Upper lobe of right lung (tissue), 1 donor: Measurements from ENCODE around the gene SHISA6. TPM values are rescaled to one million over a fixed set of nuclear protein-coding genes. Genes with fewer than 3 reads are reported as not detected.

Experiments used
- ATAC-seq: fragments of 200-7000 bp; cut with Tn5 transposase; one replicate; pipeline ENCODE4 v1.9.1; 2020; ENCODE audit warnings: mild to moderate bottlenecking, moderate library complexity
- DNase-seq: peaks from one replicate; pipeline ENCODE4 v3.0.0-alpha.2; 2020
- H3K27ac ChIP-seq: fragments of 200-600 bp; one replicate; pipeline ENCODE4 v1.8.0; 2022
- H3K27me3 ChIP-seq: fragments of 200-600 bp; one replicate; pipeline ENCODE4 v1.8.0; 2022; ENCODE audit warnings: mild to moderate bottlenecking
- H3K36me3 ChIP-seq: fragments of 200-600 bp; one replicate; pipeline ENCODE4 v1.8.0; 2022
- H3K4me1 ChIP-seq: fragments of 200-600 bp; one replicate; pipeline ENCODE4 v1.8.0; 2022
- H3K4me3 ChIP-seq: fragments of 200-600 bp; one replicate; pipeline ENCODE4 v1.8.0; 2022; ENCODE audit warnings: mild to moderate bottlenecking
- H3K9me3 ChIP-seq: fragments of 200-600 bp; one replicate; pipeline ENCODE4 v1.8.0; 2022
- CTCF ChIP-seq: fragments of 200-600 bp; IDR thresholded peaks from one replicate; pipeline ENCODE4 v1.8.0; 2022; ENCODE audit warnings: antibody characterized with exemption
- intact Hi-C: fragments of 100-400 bp; cut with DNase I; formaldehyde crosslinking; loops from one replicate; pipeline ENCODE4 v1.11.0; 2022
- total RNA-seq: library from RNA; stranded (reverse); fragmentation: NEBNext Ultra II Directional; extraction: Animal tissue kit (Norgen Biotek cat#: 25700); gene quantifications from one replicate; pipeline ENCODE4 v1.2.1, GENCODE V29; 2021
- donor health status: DM: no; HTN: yes; CAD: no; lungs with severe emphysema.

The SHISA6 gene
- total RNA-seq, 1 donor from 2014 or later, result not detected

GRCh38 chr17:11342138-11342537 is 101.1 kb downstream of the SHISA6 start:
- DNase-seq, result no peak
- ATAC-seq, result no peak
- TF ChIP-seq CTCF, result no peak
- Histone ChIP-seq H3K4me1 (no peaks in the 10 kb centered on the region), H3K4me3 (no peak overlapping the region), H3K27ac (no peak overlapping the region), H3K36me3 (no peaks in the 10 kb centered on the region), H3K9me3 (no peaks in the 10 kb centered on the region), H3K27me3 (no peaks in the 10 kb centered on the region)
- intact Hi-C loops, result no loop called here

DNA sequence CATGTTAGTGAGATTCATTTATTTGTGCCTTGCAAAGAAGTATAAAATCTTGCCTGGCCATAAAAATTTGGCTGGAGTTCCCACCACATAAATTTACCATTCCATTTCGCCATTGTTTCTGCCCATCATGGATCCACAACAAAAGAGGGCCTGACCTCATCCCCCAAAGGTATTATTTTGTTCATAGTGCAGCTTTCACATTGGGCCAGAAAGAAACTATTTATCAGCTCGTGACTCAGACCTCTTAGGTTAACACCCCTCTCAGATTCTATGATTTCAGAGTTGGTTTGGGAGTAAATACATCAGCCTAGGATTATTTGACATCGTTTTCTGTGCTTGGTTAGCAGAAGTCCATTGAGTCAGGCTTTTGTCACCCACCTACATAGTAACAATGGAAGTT is 108.1 kb downstream of the SHISA6 start:
- ATAC-seq (no peak), DNase-seq (no peak)
- Histone ChIP-seq H3K4me1 (no peaks in the 10 kb centered on the region), H3K27me3 (no peaks in the 10 kb centered on the region), H3K9me3 (no peaks in the 10 kb centered on the region), H3K4me3 (no peak overlapping the region), H3K27ac (no peak overlapping the region), H3K36me3 (no peaks in the 10 kb centered on the region)
- intact Hi-C loops, result no loop called here
- TF ChIP-seq CTCF, result no peak

DNA sequence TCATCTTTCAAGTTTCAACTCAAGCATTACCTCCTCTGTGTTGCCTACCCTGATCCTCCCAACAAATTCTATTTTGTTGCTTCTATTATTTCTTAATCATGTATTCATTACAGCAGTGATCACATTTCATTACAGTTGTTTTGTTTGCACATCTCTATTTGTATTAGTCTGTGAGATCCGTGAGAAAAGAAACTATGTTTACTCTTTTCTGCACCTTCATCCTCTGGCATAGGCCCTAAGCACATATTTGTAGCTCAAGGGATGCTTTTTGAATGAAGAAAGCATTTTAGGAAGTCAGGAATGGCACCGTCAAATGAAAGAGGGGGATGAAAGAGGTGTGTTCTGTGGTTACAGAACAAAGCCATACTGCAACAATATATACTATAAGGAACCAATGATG is 110.5 kb downstream of the SHISA6 start:
- Histone ChIP-seq H3K9me3 (no peaks in the 10 kb centered on the region), H3K4me1 (no peaks in the 10 kb centered on the region), H3K4me3 (no peak overlapping the region), H3K27ac (no peak overlapping the region), H3K27me3 (no peaks in the 10 kb centered on the region), H3K36me3 (no peaks in the 10 kb centered on the region)
- DNase-seq (no peak), ATAC-seq (no peak)
- intact Hi-C loops, result no loop called here
- TF ChIP-seq CTCF, result no peak

GRCh38 chr17:11353601-11354000 is 112.6 kb downstream of the SHISA6 start:
- Histone ChIP-seq H3K27me3 (no peaks in the 10 kb centered on the region), H3K36me3 (no peaks in the 10 kb centered on the region), H3K4me3 (no peak overlapping the region), H3K4me1 (no peaks in the 10 kb centered on the region), H3K27ac (no peak overlapping the region), H3K9me3 (no peaks in the 10 kb centered on the region)
- intact Hi-C loops, result no loop called here
- ATAC-seq (no peak), DNase-seq (no peak)
- TF ChIP-seq CTCF, result no peak

DNA sequence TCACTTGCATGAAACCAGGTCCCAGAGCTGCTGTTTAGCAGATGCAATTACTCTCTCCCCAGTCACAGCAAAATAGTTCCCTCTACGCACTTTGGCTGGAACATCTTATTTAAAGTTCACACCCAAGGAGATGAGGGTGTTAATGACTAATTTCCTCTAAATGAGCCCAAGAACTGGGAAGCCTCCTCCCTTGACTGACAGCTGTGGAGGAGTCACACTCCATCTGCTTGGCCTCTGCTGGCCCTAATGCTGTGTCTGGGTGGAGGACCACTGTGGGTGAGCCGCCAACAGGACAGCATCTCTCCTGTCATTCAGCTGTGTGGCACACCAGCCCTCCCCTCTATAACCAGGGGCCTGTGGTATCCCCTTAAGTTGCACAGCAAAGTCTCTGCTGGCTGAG is 115.4 kb downstream of the SHISA6 start:
- intact Hi-C loops, result no loop called here
- no peak overlapping the region for H3K27ac ChIP-seq
- no peaks in the 10 kb centered on the region for H3K27me3 ChIP-seq
- no peaks in the 10 kb centered on the region for H3K9me3 ChIP-seq
- DNase-seq (no peak), ATAC-seq (no peak)
- no peaks in the 10 kb centered on the region for H3K36me3 ChIP-seq
- no peak overlapping the region for H3K4me3 ChIP-seq
- TF ChIP-seq CTCF, result no peak
- H3K4me1 ChIP-seq, result no peaks in the 10 kb centered on the region

DNA sequence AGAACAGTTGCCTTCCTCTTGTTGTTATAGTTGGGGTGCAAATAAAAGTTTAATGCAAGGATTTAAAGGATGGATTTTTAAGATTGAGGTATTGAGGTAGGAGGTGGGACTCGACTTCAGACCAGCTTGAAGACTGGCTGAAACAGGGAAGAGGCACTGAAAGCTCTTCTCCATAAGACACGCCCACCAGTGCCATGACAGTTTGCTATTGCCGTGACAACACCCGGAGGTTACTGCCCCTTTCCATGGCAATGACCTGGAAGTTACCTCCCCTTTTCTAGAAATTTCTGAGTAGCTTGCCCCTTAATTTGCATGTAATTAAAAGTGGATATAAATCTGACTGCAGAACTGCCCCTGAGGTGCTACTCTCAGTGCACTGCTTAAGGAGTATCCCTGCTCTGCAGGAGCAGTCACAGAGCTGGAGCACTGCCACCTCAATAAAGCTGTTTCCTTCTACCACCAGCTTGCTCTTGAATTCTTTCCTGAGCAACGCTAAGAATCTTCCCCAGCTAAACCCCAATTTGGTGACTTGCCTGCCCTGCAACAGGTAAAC is 122.6 kb downstream of the SHISA6 start:
- Histone ChIP-seq H3K27ac (no peak overlapping the region), H3K36me3 (no peaks in the 10 kb centered on the region), H3K27me3 (no peaks in the 10 kb centered on the region), H3K9me3 (no peaks in the 10 kb centered on the region), H3K4me3 (no peak overlapping the region), H3K4me1 (no peaks in the 10 kb centered on the region)
- intact Hi-C loops, result no loop called here
- no peak for TF ChIP-seq CTCF
- DNase-seq (no peak), ATAC-seq (no peak)
